CD4-positive, alpha-beta T cell treated with Interleukin-4 for 4 hours (primary cell): ENCODE results near the gene ASCC2.
"Not testable (repeated sequence)": the region's sequence is repeated elsewhere in the genome, so short reads cannot be mapped to it uniquely, and the experiment has no call there.

Experiments
- DNase-seq: peaks from one replicate; pipeline ENCODE4 v3.0.0-alpha.2; 2020

ASCC2 gene, protein sequence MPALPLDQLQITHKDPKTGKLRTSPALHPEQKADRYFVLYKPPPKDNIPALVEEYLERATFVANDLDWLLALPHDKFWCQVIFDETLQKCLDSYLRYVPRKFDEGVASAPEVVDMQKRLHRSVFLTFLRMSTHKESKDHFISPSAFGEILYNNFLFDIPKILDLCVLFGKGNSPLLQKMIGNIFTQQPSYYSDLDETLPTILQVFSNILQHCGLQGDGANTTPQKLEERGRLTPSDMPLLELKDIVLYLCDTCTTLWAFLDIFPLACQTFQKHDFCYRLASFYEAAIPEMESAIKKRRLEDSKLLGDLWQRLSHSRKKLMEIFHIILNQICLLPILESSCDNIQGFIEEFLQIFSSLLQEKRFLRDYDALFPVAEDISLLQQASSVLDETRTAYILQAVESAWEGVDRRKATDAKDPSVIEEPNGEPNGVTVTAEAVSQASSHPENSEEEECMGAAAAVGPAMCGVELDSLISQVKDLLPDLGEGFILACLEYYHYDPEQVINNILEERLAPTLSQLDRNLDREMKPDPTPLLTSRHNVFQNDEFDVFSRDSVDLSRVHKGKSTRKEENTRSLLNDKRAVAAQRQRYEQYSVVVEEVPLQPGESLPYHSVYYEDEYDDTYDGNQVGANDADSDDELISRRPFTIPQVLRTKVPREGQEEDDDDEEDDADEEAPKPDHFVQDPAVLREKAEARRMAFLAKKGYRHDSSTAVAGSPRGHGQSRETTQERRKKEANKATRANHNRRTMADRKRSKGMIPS

DNA sequence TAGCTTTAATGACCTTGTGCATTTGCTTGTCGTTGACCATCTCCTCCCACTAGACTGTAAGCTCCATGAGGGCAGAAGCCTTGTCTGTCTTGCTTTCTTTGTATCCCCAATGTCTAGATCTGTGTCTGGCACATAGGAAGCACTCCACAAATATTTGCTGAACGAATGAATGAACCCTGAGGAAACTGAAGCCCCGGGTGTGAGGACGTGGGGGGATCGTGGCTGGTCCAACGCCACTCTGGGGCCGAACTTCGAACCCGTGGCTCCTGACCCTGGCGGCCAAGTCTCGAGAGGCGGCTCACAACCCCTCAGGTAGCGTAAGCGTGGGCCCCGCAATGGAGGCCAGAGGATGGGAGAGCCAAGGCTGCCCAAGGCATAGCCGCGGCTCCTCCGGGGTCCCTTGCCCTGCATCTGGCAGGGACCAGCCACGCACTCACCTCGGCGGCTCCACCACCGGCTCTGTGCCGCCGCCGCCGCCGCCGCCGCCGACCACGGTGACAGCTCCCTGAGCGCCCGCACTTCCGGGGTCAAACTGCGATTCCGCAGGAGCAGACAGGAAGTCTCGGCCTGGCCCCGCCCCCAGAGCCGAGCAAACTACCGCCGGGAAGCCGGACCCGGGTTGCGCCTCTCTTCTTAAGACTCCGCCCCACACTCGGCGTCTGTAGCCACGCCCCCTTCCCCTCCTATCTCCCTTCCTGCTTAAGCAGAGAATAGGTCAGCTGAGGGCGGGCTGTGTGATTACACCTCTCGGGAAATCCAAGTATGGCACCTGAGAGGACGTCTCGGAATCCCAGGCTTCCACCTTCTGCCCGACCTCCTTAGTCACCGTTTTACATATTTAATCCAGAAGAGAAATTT is at the start of gene ASCC2:
ASCC2 (minus strand) TSS at position 534 of the 858 bp plus-strand sequence. CDS start 5,949 bp downstream, outside the sequence.
- DNase-seq = peak; percentile 97

DNA sequence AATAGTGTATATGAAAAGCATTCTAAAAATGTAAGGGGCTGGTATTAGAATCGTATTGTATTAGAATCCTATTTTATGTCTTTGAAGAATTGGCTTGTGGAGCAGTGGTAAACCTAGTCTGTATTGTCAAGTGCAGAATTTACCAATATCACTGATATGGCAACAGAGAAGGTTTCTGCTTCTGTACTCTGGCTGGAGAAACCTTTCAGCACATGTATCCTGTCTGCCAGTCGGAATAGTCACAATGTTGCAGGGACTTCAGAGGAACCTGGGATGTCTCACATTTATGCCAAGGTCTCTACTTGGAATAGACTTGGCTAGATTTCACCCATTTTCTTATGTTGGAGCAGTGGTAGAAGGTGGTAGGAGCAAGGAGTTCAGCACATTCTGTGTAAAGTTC is 49.3 kb upstream of the ASCC2 start:
- no peak for DNase-seq

DNA sequence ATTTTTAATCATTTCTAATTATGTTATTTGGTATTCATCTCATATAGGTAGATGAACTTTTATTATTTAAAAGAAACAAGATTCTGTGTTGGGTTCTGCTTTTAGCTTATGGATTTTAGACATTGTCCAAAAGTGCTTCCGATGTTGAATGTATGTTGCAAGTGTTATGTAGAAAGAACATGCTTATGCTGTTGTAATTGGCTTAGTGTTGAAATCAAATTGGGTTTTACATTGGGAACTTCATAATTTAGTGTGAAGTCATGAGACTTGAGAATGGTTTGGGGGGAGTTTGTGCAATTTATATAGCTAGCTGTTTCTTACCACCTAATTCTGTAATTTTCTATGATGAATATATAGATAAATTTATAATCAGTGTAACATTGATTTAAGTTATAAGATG is 48.5 kb upstream of the ASCC2 start:
- DNase-seq = no peak

DNA sequence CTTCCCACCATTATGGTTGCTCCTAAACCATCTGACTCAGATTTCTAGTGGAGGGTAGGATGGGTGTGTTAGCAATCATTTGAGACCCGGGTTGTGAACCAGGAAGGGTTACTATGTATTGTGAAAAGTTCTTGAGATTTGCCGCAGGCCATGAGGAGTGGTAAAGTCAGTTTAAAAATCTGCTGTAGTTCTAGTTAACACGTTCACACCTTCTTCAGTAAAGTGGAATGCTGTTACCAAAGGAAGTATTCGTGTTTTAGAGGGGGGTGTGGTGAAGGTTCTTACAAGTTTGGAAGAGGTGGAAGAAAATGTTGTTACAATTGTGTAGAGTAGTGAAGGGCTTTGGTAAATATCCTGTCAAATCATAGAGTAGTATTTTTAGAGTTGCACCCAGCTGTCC is 47.5 kb upstream of the ASCC2 start:
- no peak for DNase-seq

DNA sequence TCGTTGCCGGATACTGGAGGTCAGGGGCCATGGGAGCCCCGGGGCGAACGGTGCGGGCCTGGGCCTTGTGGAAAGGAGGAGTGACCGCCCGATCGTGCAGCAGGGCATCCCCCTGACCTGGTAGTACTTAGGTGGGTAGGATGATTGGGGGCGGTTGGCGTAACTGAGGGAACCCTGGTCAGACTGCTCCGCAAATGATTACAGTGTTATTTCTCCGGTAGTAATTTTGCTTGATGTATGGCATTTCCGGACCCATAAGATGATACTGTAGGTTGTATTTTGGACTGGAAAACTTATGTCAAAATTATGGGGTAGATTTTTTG is 45.7 kb upstream of the ASCC2 start:
- no peak for DNase-seq

DNA sequence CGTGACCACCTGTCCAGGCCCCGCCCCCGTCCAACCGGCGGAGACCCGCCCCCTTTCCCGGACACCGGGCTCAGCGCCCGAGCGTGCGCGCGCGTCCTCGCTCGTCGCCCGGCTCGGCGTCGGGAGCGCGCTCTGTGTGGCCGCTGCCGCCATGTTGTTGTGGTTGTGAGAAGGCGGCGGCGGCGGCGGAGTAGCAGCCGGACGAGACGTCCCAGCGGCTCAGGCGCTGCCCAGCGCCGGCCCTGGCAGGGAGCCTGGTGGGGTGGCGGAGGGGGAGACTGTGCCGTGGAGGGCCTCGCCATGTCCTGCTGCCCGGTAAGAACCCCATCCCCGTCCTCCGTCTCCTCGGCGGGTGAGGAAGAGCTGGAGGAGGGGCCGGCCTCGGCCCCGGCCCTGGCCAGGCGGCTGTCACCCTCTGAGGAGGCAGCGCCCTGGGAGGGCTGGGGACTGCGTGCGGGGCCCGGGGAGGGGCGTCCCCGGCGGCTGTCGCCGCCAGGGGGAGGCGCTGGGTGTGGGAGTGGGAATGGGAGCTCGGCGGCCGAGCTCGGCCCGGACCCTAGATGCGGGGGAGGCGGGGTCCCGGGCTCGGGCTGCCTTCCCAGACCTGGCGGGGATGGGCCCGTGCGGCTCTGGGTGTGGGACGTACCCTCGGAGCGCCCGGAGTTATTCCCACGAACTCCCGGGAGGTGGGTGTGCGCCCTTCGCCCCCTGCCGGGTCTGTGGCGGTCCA is 45.1 kb upstream of the ASCC2 start, which contains the start of gene MTMR3:
MTMR3 (plus strand) TSS at position 130 of the 730 bp plus-strand sequence. CDS start 87,886 bp downstream, outside the sequence.
- DNase-seq = peak; percentile 89

DNA sequence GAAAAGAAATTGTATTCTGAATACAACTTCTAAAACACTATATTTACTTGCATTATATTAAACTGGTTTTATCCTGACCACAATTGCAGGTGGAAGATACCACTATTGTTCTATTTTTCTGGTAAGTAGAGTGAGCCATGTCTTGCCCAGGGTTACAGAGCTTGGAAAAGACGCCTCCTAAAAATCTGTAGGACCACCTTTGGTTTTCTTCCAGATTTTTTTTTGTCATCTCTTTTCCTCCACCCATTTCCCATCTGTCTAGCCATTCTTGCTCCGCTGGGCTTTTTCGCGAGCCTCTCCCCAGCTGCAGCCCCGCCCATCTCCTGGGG is 44.6 kb upstream of the ASCC2 start:
- no peak for DNase-seq

DNA sequence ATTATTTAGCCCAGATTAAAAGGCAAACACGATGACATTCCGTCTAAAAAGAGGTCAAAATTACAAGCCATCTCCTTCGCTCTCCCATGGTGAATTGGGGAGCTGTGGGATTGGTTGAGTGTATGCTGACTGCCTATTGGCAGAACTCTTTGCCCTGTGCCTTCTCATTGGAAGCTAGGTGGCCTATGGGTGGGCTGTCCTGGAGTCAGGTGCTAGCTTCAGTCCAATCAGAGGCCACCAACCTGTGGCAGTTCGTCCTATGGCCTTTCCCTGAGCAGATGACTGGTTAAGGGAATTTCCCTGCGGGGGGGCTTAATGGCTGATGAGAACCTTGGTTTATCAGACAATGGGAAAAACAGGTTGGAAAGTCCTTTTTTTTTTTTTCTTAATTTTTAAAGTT is 41.7 kb upstream of the ASCC2 start:
- no peak for DNase-seq

DNA sequence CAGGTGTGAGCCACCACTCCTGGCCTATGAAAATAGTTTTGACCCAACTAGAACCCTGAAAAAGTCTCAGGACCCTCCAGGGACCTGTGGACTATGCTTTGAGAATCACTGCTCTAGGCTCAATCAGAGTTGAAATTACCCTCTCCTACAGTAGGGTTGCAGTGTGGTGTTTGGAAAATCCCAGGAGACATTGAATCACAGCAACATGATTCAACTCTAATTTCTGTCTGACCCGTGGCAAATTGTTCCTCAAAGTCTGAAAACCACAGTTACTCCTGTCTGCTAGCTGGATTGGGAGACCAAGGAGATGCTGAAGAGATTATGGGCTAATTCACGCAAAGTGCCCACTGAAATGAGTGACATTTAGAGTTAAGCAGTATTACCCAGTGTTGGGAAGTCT is 39.5 kb upstream of the ASCC2 start:
- no peak for DNase-seq

DNA sequence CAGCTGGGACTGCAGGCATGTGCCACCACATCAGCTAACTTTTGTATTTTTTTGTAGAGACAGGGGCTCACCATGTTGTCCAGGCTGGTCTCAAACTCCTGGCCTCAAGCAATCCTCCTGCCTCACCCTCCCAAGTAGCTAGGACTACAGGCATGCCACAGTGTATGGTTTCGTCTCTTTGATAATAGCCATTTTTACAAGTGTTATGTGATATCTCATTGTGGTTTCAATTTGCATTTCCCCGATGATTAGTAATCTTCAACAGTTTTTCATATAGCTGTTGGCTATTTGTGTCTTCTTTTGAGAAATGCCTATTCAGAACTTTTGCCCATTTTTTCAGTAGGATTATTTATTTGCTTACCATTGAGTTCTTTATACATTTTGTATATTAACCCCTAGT is 35.9 kb upstream of the ASCC2 start:
- no peak for DNase-seq

DNA sequence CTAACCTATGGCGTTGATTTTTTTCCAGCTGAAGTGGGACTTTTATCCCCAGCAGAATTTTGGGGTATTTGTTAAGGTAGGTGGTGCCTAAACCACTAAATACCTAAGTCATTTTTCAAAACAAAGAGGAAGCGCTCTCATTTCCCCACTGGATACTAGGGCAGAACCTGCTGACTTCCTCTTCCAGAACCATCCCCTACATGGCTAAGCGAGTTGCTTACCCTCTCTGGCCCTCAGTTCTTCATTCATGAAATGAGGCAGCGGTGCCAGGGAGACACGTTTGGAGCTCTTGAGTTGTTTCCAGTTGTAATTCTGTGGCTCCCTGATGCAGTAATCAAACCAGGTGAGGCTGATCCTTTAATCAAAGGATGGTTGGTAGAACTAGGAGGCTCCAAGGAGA is 34.9 kb upstream of the ASCC2 start:
- DNase-seq = no peak

DNA sequence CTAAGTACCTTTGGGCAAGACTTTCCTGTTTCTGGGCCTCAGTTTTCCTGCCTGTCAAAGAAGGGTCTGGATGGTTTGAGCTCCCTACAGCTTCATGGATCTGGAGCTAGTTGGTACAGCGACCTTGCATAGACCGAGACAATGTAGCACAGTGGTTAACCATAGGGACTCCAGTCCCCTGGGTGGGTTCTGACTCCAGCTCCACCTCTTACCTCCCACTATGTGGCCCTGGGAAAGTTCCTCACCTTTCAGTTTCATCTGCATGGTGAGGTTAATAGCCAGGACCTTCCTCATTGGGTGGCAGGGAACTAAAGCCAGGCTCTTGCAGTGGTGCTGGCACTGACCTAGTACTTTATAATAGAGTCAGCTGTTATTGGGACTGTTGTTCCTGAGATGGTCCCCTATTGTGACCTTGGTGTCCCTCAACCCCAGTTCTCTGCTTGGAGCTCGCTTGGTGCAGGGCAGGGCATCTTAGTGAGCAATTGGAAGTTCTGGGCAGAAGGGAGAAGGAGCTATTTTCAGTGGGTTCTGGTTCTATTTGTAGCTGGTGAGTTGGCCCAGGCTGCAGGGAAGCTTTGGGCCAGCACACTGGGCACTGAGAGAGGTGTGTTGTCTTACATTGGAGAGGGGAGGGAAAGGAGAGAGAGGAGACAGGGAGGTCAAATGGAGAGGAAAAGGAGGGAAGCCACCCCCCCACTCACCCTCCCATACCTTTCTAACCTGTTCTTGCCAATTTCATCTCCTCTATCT is 34.2 kb upstream of the ASCC2 start:
- no peak for DNase-seq

DNA sequence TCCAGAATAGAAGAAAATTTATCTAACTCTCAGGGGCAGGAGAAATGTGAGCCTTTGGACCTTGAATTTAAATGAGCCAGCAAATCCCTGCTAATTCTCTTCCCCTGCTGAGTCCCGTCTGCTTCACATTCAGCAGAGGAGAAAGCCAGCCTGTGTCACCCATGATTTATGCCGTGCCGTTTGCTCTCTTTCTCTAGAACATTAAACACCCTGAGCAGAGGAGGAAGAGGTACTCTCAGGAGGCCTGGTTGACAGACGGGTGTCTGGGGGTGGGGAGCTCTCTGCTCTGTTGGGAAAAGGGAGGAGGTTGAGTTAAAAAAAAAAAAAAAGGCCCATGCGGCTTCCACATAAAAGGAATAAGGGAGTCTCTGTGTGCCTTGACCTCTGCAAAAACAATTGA is 33.6 kb upstream of the ASCC2 start:
- no peak for DNase-seq

DNA sequence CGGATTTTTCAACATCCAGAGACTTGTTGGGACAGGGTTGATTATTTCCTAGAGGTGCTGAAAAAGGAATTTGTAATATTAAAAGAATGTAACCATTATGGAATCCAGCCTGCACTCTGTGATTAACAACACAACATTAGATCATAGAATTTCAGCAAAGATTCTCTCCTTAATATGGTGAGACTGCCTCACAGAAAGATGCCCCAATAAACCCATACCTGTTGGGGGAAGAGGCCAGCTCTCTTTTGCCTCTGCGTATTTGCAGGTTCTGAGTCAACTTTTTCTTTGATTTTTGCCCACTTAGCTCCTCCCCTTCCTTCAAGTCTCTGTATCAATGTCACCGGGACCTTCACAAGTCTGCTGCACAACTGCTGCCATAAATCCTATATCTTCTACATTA is 32.5 kb upstream of the ASCC2 start:
- DNase-seq = peak; percentile 17

DNA sequence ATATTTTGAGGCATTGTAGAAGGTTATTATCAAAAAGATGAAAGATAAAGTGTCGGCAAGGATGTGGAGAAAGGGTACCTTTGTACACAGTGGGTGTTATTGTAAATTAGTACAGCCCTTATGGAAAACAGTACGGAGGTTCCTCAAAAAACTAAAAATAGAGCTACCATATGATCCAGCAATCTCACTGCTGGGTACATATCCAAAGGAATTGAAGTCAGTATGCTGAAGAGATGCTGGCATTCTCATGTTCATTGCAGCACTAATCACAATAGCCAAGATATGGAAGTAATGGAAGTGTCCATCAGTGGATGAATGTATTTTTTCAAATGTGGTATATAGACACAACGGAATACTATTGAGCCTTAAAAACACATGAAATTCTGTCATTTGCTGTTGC is 29.8 kb upstream of the ASCC2 start:
- no peak for DNase-seq

DNA sequence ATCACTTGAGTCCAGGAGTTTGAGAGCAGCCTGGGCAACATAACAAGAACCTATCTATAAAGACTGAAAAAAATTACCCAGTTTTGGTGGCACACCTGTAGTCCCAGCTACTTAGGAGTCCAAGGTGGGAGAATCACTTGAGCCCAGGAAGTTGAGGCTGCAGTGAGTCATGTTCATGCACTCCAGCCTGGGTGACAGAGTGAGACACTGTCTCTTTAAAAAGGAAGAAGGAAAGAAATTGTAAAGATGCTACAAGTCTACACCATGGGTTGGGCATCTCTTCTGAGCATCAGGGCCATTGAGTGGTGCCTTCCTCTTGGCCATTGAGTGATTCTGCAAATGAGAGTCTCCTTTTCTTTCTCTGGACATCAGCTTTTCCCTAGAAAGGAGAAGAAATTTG is 29.2 kb upstream of the ASCC2 start:
- no peak for DNase-seq

DNA sequence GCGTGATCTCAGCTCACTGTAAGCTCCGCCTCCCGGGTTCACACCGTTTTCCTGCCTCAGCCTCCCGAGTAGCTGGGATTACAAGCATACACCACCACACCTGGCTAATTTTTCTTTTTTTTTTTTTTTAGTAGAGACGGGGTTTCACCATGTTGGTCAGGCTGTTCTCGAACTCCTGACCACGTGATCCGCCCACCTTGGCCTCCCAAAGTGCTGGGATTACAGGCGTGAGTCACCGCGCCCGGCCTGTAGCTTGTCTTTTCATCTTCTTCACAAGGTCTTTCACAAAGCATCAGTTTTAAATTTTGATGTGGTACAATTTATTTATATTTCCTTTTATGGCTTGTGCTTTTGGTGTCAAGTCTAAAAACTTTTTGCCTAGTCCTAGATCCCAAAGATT is 27.5 kb upstream of the ASCC2 start:
- DNase-seq = not testable (repeated sequence)

DNA sequence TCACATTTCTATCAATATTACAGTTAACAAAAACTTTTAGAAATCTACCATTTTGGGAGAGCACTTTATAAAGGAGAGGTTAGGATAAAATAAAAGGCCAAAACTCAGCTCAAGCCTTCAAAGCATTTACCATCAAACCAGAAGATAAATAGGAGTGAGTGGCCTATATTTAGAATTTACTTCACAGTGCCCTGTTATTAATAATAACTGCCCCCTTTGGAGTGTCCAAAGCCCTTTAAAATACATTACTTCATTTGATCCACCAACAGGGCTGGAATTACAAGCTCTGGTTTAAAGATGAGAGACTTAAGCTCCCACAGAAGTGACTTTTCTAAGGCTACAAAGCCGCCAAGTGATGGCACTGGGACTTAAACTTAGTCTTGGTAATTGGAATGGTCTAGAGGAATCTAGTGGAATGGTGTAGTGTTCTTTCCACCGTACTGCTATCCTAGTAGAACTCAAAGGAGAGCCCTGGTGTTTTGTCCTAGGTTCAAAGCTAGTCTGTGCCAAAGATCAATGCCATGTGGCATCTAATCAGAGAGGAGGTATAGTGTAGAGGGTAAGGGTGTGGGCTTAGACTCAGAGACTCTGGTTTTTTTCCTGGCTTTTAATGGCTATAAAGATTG is 23.7 kb upstream of the ASCC2 start:
- DNase-seq = no peak

DNA sequence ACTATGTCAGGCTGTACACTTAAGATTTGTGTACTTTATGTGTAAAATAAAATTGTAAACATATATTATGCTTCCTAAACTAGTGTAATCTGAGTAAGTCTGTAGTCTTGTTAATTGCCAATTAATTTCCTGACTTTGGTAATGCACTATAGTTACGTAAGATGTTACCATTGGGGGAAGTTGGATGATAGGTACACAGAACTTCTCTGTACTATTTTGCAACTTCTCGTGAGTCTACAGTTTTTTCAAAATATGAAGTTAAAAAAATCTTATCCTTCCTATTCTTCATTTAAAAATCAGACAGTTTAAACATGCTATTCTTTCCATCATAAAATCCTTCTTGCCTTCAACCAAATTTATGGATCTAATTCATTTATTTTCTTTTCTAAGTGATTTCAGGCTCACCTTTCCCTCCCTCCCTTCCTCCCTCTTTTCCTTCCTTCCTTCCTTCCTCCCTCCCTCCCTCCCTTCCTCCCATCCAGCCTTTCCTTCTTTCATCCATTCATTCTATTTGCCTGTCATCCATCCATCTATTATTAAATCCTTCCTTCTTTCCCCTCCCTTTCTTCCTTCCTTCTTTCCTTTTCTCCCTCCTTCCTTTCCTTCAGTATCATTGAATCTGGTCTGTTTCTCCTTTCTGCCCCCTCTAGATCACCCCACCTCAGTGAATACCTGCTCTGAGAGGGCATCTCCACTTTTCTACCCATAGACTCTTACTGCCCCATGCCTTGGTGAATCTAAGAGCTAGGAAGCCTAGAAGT is 22.1 kb upstream of the ASCC2 start:
- no peak for DNase-seq

DNA sequence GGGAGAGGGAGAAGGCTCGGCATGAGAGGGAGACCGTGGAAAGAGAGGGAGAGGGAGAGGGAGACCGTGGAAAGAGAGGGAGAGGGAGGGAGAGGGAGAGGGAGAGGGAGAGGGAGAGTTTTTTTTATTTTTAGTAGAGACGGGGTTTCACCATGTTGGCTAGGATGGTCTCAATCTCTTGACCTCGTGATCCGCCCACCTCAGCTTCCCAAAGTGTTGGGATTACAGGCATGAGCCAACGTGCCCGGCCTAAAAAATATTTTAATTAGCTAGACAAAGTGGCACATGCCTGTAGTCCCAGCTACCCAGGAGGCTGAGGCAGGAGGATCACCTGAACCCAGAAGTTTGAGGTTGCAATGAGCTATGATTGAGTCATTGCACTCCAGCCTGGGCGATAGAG is 21.0 kb upstream of the ASCC2 start:
- not testable (repeated sequence) for DNase-seq

DNA sequence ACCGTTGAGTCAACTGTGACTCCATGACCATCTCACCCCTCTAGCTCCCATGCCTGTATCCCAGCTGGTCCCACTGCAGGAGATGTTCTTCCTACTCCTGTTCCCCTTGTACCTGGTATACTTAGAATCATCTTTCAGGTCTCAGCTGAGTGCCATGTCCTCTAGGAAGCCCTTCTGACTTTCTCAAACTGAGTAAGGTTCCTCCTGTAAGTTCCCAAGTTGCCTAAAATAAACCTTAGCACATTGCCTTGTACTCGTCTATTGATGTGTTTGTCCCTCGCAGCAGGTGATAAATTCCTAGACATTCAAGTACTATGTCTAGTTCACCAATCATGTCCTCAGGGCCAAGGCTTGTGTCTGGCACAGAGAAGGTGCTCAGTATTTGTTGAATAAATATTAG is 18.4 kb upstream of the ASCC2 start:
- DNase-seq = no peak
